Measurements from ENCODE around the gene SMARCA4. TPM values are rescaled to one million over a fixed set of nuclear protein-coding genes. Genes with fewer than 3 reads are reported as not detected.

SMARCA4 gene
- total RNA-seq, 6 donors from 2014 or later: 82.8 to 245 (median 108) TPM

GRCh38 chr19:10963865-10964264 is 3.0 kb downstream of the SMARCA4 start:
- no peak overlapping the region for H3K4me3 ChIP-seq
- DNase-seq (no peak), ATAC-seq (ENCODE audit: low FRiP score in 2 of 2) (no peak)
- H3K4me1 ChIP-seq: peaks cover 21 to 50% (median 41%) of the 10 kb centered on the region in 4 donors
- 65 to 77% methylated on average over 4 of the region's 4 CpGs for WGBS, 2 donors
- no peaks in the 10 kb centered on the region for H3K27me3 ChIP-seq
- TF ChIP-seq, protein P1, sequence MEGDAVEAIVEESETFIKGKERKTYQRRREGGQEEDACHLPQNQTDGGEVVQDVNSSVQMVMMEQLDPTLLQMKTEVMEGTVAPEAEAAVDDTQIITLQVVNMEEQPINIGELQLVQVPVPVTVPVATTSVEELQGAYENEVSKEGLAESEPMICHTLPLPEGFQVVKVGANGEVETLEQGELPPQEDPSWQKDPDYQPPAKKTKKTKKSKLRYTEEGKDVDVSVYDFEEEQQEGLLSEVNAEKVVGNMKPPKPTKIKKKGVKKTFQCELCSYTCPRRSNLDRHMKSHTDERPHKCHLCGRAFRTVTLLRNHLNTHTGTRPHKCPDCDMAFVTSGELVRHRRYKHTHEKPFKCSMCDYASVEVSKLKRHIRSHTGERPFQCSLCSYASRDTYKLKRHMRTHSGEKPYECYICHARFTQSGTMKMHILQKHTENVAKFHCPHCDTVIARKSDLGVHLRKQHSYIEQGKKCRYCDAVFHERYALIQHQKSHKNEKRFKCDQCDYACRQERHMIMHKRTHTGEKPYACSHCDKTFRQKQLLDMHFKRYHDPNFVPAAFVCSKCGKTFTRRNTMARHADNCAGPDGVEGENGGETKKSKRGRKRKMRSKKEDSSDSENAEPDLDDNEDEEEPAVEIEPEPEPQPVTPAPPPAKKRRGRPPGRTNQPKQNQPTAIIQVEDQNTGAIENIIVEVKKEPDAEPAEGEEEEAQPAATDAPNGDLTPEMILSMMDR (IDR thresholded peaks at IDR 0.05): no peak
- TF ChIP-seq POLR2AphosphoS5 (IDR thresholded peaks at IDR 0.05) (no peak), POLR2A (IDR thresholded peaks at IDR 0.05) (no peak), EP300 (IDR thresholded peaks at IDR 0.05) (no peak)
- H3K27ac ChIP-seq: peak overlapping the region in 3 of 4 donors; percentile 2 to 89 (median 55)
- H3K36me3 ChIP-seq: no peaks in the 10 kb centered on the region
- H3K9me3 ChIP-seq: no peaks in the 10 kb centered on the region

- Histone ChIP-seq H3K4me3 (no peak overlapping the region), H3K36me3 (no peaks in the 10 kb centered on the region), H3K9me3 (no peaks in the 10 kb centered on the region), H3K27me3 (no peaks in the 10 kb centered on the region), H3K27ac (no peak overlapping the region), H3K4me1 (peaks cover 22 to 52% (median 38%) of the 10 kb centered on the region in 4 donors)
- DNase-seq (no peak), ATAC-seq (ENCODE audit: low FRiP score in 2 of 2) (no peak)
- 98 to 100% methylated on average over 3 to 4 of the region's 4 CpGs for WGBS, 2 donors
- TF ChIP-seq POLR2A (IDR thresholded peaks at IDR 0.05): no peak
- TF ChIP-seq, protein P1 (IDR thresholded peaks at IDR 0.05): no peak
- no peak for TF ChIP-seq EP300 (IDR thresholded peaks at IDR 0.05)
- no peak for TF ChIP-seq POLR2AphosphoS5 (IDR thresholded peaks at IDR 0.05)
Observed at GRCh38 chr19:10964903-10965302, 4.1 kb downstream of the SMARCA4 start.

GRCh38 chr19:10965398-10965797 is 4.6 kb downstream of the SMARCA4 start:
- WGBS, 2 donors: 84 to 87% methylated on average over 6 of the region's 6 CpGs
- DNase-seq: no peak
- peaks cover 18 to 48% (median 37%) of the 10 kb centered on the region in 4 donors for H3K4me1 ChIP-seq
- no peaks in the 10 kb centered on the region for H3K36me3 ChIP-seq
- H3K4me3 ChIP-seq: no peak overlapping the region
- ATAC-seq (ENCODE audit: low FRiP score in 2 of 2): no peak
- no peak overlapping the region for H3K27ac ChIP-seq
- no peaks in the 10 kb centered on the region for H3K27me3 ChIP-seq
- H3K9me3 ChIP-seq: no peaks in the 10 kb centered on the region
- no peak for TF ChIP-seq EP300 (IDR thresholded peaks at IDR 0.05)
- no peak for TF ChIP-seq POLR2AphosphoS5 (IDR thresholded peaks at IDR 0.05)
- TF ChIP-seq POLR2A (IDR thresholded peaks at IDR 0.05): no peak
- TF ChIP-seq, protein P1 (IDR thresholded peaks at IDR 0.05): no peak

DNA sequence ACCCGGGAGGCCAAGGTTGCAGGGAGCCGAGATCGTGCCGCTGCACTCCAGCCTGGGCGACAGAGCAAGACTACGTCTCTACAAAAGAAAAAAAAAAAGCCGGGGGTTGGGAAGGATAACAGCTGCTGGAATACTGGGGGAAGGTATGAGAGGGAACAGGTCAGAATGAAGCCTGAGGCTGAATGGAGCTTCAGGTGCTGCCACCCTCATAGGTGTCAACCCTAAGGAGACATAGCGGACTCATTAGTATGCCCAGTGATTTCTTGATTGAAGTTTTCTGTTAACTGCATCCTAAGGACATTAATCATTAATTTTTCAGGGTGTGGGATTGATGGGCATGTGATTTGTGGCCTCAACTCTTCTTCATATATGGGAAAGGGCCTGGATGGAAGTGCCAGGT is 6.0 kb downstream of the SMARCA4 start:
- Histone ChIP-seq H3K4me1 (peaks cover 18 to 46% (median 37%) of the 10 kb centered on the region in 4 donors), H3K4me3 (no peak overlapping the region), H3K9me3 (no peaks in the 10 kb centered on the region), H3K36me3 (no peaks in the 10 kb centered on the region), H3K27me3 (no peaks in the 10 kb centered on the region), H3K27ac (no peak overlapping the region)
- DNase-seq: no peak
- 89% methylated on average over 8 of the region's 8 CpGs for WGBS, 2 donors
- TF ChIP-seq POLR2AphosphoS5 (IDR thresholded peaks at IDR 0.05): no peak
- no peak for TF ChIP-seq POLR2A (IDR thresholded peaks at IDR 0.05)
- ATAC-seq (ENCODE audit: low FRiP score in 2 of 2): no peak

DNA sequence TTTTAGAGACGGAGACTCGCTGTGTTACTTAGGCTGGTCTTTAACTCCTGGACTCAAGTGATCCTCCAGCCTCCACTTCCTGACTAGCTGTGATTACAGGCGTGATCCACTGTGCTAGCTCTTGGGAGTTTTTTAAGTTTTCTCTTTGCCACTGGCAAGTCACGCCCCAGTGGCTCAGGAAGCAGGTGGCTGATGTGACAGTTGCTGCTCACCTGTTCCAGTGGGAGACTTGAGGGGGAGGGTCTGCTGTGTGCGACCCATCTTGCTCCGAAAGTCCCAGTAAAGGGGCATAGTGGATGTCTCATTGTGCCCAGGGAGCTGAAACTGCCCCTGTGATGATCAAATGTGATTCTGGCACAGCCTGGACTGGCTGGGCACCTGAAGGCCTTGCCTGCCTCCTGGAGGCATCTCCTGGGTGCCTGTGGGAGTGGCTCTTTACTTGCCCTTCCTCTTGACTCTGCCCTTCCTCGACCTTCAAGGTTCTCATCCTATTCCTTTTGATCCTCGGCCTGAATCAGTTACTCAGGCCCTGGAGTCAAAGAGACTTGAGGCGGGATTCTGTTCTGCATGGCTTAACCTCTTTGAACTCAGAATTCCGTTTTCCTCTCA is 7.8 kb downstream of the SMARCA4 start:
- no peaks in the 10 kb centered on the region for H3K36me3 ChIP-seq
- WGBS, 2 donors: 50 to 61% methylated on average over 10 of the region's 10 CpGs
- DNase-seq: peak in 1 of 2 donors; percentile 51
- no peaks in the 10 kb centered on the region for H3K27me3 ChIP-seq
- H3K4me1 ChIP-seq: peaks cover 6 to 31% (median 20%) of the 10 kb centered on the region in 4 donors
- no peak overlapping the region for H3K4me3 ChIP-seq
- peak overlapping the region; percentile 10 to 32 (median 27) for H3K27ac ChIP-seq
- H3K9me3 ChIP-seq: no peaks in the 10 kb centered on the region
- peak in 1 of 2 donors; percentile 39 for ATAC-seq (ENCODE audit: low FRiP score in 2 of 2)
- no peak for TF ChIP-seq POLR2AphosphoS5 (IDR thresholded peaks at IDR 0.05)
- TF ChIP-seq, protein P1 (IDR thresholded peaks at IDR 0.05): peak in 1 of 6 experiments; percentile 12
